Gastroesophageal sphincter (tissue), 3 donors: Measurements from ENCODE around the gene SLC25A45.

Experiments used
- POLR2A ChIP-seq, 2 donors: fragments of 450-650 bp; IDR thresholded peaks; one replicate each; pipeline ENCODE4 v1.6.1; 2017; ENCODE audit warnings: antibody characterized with exemption in 2 of 2, mild to moderate bottlenecking in 2 of 2, moderate library complexity in 1 of 2
- POLR2AphosphoS5 ChIP-seq: sonication (generic); formaldehyde crosslinking; IDR thresholded peaks from one replicate; pipeline ENCODE4 v1.6.1; 2017; ENCODE audit warnings: antibody characterized with exemption
- TF ChIP-seq, protein P1 (sequence below), 4 experiments: fragments of 200-600 bp in 2 of 4; fragments of 450-650 bp in 2 of 4; sonication (generic) in 1 of 4; IDR thresholded peaks; one replicate each; pipeline ENCODE4 v1.5.1; 2017 to 2019; ENCODE audit warnings: antibody characterized with exemption in 4 of 4, mild to moderate bottlenecking in 2 of 4, moderate library complexity in 2 of 4

DNA sequence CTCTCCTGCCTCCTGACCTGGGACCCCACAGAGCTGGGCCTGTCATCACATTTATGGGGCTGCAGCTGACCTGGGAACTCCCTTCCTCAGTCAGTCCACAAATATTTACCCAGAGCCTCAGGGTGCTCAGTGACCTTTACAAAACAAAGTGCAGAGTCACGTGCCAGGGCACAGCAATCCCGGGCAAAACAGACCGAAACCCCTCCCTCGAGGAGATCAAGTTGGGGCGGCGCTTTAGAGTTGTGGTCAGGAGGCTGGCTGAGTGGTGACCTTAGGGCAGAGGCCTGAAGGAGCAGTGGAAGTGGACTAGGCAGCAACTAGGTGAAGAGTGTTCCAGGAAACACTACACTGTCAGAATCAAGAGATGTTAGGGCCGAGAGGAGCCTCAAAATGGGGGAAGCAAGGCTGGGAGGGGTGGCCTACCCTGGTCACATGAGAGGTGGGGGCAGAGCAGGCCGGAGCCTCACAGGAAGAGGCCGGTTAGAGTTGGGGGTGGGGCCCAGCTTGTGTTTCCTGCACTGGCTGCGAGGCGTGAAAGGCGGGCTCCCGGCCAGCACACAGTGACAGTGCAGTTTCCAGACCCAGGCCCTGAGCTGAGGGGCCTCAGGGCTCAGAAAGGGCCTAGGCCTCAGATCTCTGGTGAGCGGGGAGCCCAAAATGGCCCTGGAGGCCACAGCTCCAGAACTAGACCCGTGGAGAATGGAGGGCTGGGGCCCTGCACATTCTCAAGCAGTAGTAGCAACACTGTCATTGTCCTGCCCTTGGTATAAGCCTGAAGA lies 36.4 kb upstream of the SLC25A45 start:
- peak; percentile 73 to 77 for TF ChIP-seq POLR2A (IDR thresholded peaks at IDR 0.05)
- TF ChIP-seq, protein P1, sequence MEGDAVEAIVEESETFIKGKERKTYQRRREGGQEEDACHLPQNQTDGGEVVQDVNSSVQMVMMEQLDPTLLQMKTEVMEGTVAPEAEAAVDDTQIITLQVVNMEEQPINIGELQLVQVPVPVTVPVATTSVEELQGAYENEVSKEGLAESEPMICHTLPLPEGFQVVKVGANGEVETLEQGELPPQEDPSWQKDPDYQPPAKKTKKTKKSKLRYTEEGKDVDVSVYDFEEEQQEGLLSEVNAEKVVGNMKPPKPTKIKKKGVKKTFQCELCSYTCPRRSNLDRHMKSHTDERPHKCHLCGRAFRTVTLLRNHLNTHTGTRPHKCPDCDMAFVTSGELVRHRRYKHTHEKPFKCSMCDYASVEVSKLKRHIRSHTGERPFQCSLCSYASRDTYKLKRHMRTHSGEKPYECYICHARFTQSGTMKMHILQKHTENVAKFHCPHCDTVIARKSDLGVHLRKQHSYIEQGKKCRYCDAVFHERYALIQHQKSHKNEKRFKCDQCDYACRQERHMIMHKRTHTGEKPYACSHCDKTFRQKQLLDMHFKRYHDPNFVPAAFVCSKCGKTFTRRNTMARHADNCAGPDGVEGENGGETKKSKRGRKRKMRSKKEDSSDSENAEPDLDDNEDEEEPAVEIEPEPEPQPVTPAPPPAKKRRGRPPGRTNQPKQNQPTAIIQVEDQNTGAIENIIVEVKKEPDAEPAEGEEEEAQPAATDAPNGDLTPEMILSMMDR (IDR thresholded peaks at IDR 0.05), result no peak
- TF ChIP-seq POLR2AphosphoS5, result peak; percentile 86
